Esophagus squamous epithelium (tissue), 5 donors: ENCODE data around the gene PRKAR1A. TPM values are rescaled to one million over a fixed set of nuclear protein-coding genes. Genes with fewer than 3 reads are reported as not detected.

Source experiments
- DNase-seq: peaks from one replicate; lab custom pipeline; 2025; lab: John Stamatoyannopoulos, UW
- H3K27ac ChIP-seq, 4 donors: fragments of 200-600 bp; sonication (generic); one replicate each; pipeline ENCODE4 v1.5.1; 2016 to 2019; ENCODE audit warnings: mild to moderate bottlenecking in 1 of 4
- H3K27me3 ChIP-seq, 4 donors: fragments of 200-600 bp; sonication (generic); 1 replicate in 3 of 4; 2 replicates in 1 of 4; pipeline versions ENCODE4 v1.5.1 to v1.6.0; 2017 to 2021; ENCODE audit warnings: antibody characterized with exemption in 1 of 4
- H3K36me3 ChIP-seq, 3 donors: fragments of 200-600 bp; sonication (generic); one replicate each; pipeline ENCODE4 v1.5.1; 2016 to 2019
- H3K4me1 ChIP-seq, 3 donors: fragments of 200-600 bp; sonication (generic); one replicate each; pipeline ENCODE4 v1.5.1; 2017 to 2019
- H3K4me3 ChIP-seq, 4 donors: fragments of 200-600 bp; sonication (generic); 1 replicate in 3 of 4; 2 replicates in 1 of 4; pipeline ENCODE4 v1.5.1; 2016 to 2019; ENCODE audit warnings: mild to moderate bottlenecking in 2 of 4, moderate library complexity in 1 of 4
- H3K9me3 ChIP-seq, 3 donors: fragments of 200-600 bp; sonication (generic); one replicate each; pipeline ENCODE4 v1.5.1; 2016 to 2019
- POLR2A ChIP-seq, 4 donors: fragments of 450-650 bp; IDR thresholded peaks; one replicate each; pipeline ENCODE4 v1.6.1; 2017; ENCODE audit warnings: antibody characterized with exemption in 4 of 4, mild to moderate bottlenecking in 4 of 4, moderate library complexity in 3 of 4
- WGBS, 2 donors: methylation state at CpG; one replicate each; pipeline ENCODE4 v1.1.5; 2018; 5-methylcytosine and 5-hydroxymethylcytosine counted together
- intact Hi-C: fragments of 100-400 bp; cut with DNase I; formaldehyde crosslinking; loops from one replicate; pipeline ENCODE4 v1.15.0; 2022
- total RNA-seq, 4 donors: library from RNA; depleted of rRNA; stranded (reverse); fragments of >200 nt; gene quantifications; one replicate each; pipeline ENCODE4 v1.1.0, GENCODE V29; 2016
- TF ChIP-seq, protein P1 (sequence below), 6 experiments: fragments of 450-650 bp in 4 of 6; fragments of 200-600 bp in 2 of 6; sonication (generic) in 2 of 6; IDR thresholded peaks; one replicate each; pipeline ENCODE4 v1.5.1; 2016 to 2019; ENCODE audit warnings: antibody characterized with exemption in 6 of 6, mild to moderate bottlenecking in 4 of 6, moderate library complexity in 4 of 6
- donor health status: DM: yes; HTN: yes; CAD: no.

PRKAR1A gene
- total RNA-seq, 4 donors from 2014 or later: 137 to 195 (median 187) TPM

- Histone ChIP-seq H3K4me1 (peaks cover 0 to 6% (median 0%) of the 10 kb centered on the region in 3 donors), H3K9me3 (no peaks in the 10 kb centered on the region), H3K4me3 (no peak overlapping the region), H3K27me3 (no peaks in the 10 kb centered on the region), H3K36me3 (no peaks in the 10 kb centered on the region), H3K27ac (no peak overlapping the region)
- no peak for DNase-seq
- TF ChIP-seq, protein P1, sequence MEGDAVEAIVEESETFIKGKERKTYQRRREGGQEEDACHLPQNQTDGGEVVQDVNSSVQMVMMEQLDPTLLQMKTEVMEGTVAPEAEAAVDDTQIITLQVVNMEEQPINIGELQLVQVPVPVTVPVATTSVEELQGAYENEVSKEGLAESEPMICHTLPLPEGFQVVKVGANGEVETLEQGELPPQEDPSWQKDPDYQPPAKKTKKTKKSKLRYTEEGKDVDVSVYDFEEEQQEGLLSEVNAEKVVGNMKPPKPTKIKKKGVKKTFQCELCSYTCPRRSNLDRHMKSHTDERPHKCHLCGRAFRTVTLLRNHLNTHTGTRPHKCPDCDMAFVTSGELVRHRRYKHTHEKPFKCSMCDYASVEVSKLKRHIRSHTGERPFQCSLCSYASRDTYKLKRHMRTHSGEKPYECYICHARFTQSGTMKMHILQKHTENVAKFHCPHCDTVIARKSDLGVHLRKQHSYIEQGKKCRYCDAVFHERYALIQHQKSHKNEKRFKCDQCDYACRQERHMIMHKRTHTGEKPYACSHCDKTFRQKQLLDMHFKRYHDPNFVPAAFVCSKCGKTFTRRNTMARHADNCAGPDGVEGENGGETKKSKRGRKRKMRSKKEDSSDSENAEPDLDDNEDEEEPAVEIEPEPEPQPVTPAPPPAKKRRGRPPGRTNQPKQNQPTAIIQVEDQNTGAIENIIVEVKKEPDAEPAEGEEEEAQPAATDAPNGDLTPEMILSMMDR (IDR thresholded peaks at IDR 0.05): no peak
- no peak for TF ChIP-seq POLR2A (IDR thresholded peaks at IDR 0.05)
- intact Hi-C loops: no loop called here
- 88 to 95% methylated on average over 1 of the region's 1 CpG for WGBS, 2 donors
Observed at GRCh38 chr17:68470961-68471360, 41.3 kb upstream of the PRKAR1A start.

DNA sequence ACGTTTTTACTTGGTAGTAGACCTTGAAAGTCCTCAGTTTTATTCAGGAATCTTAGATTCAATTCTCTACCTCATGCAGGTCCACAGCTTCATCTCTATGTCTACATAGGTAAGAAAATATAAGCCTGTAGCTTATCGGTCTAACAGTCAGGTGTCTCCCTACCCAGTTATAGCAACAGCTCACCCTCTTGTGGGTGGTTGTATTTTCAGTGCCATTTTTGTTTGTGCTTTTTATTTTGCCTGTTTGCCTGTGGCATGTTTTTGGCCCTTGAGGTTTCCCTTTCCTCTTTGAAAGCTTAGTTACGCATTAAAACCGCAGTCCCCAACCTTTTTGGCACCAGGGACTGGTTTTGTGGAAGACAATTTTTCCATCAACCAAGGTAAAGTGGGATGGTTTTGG, 31.3 kb upstream of the PRKAR1A start:
- no peak for DNase-seq
- Histone ChIP-seq H3K27ac (no peak overlapping the region), H3K9me3 (no peaks in the 10 kb centered on the region), H3K27me3 (peaks cover 0 to 22% (median 0%) of the 10 kb centered on the region in 4 donors), H3K36me3 (no peaks in the 10 kb centered on the region), H3K4me1 (no peaks in the 10 kb centered on the region), H3K4me3 (no peak overlapping the region)
- TF ChIP-seq, protein P1 (IDR thresholded peaks at IDR 0.05): no peak
- no peak for TF ChIP-seq POLR2A (IDR thresholded peaks at IDR 0.05)
- intact Hi-C loops: no loop called here
- 80 to 84% methylated on average over 4 of the region's 4 CpGs for WGBS, 2 donors

- Histone ChIP-seq H3K36me3 (no peaks in the 10 kb centered on the region), H3K27ac (no peak overlapping the region), H3K4me3 (no peak overlapping the region), H3K27me3 (peaks cover 0 to 26% (median 0%) of the 10 kb centered on the region in 4 donors), H3K4me1 (no peaks in the 10 kb centered on the region), H3K9me3 (no peaks in the 10 kb centered on the region)
- TF ChIP-seq POLR2A (IDR thresholded peaks at IDR 0.05): no peak
- TF ChIP-seq, protein P1 (IDR thresholded peaks at IDR 0.05): no peak
- no peak for DNase-seq
- intact Hi-C loops: no loop called here
- 51 to 55% methylated on average over 4 of the region's 4 CpGs for WGBS, 2 donors
Observed at GRCh38 chr17:68482576-68483041, 29.6 kb upstream of the PRKAR1A start.

- no peak for TF ChIP-seq POLR2A (IDR thresholded peaks at IDR 0.05)
- TF ChIP-seq, protein P1 (IDR thresholded peaks at IDR 0.05): no peak
- Histone ChIP-seq H3K4me1 (no peaks in the 10 kb centered on the region), H3K36me3 (no peaks in the 10 kb centered on the region), H3K27ac (no peak overlapping the region), H3K4me3 (no peak overlapping the region), H3K27me3 (peaks cover 0 to 26% (median 0%) of the 10 kb centered on the region in 4 donors), H3K9me3 (no peaks in the 10 kb centered on the region)
- intact Hi-C loops: no loop called here
- no peak for DNase-seq
- 40 to 56% methylated on average over 2 of the region's 2 CpGs for WGBS, 2 donors
Observed at GRCh38 chr17:68484458-68484857, 27.8 kb upstream of the PRKAR1A start.

DNA sequence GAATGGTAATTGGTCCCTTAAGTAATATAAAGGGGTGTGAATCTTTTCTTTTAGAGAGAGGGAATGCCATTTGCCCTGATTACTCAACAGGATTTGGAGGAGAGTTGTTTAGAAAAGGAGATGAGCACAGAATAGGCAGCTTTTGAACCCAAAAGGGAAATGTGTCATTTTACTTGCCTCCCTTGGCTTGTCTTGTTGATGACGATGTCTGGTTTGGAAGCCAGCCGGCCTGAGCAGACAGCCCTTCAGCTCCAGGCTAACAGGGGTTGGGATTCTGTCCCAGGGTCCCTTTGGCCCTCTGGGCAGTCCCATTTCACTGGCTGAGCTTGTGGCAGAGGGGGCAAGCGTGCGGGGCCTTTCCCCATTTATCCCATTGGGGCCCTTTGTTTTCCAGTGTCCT, 22.3 kb upstream of the PRKAR1A start:
- Histone ChIP-seq H3K27ac (peak overlapping the region in 1 of 4 donors; percentile 2), H3K4me3 (no peak overlapping the region), H3K9me3 (no peaks in the 10 kb centered on the region), H3K4me1 (peaks cover 4 to 36% (median 25%) of the 10 kb centered on the region in 3 donors), H3K36me3 (no peaks in the 10 kb centered on the region), H3K27me3 (peaks cover 0 to 11% (median 0%) of the 10 kb centered on the region in 4 donors)
- DNase-seq: no peak
- 57 to 73% methylated on average over 4 of the region's 4 CpGs for WGBS, 2 donors
- TF ChIP-seq, protein P1 (IDR thresholded peaks at IDR 0.05): no peak
- no peak for TF ChIP-seq POLR2A (IDR thresholded peaks at IDR 0.05)
- intact Hi-C loops: no loop called here
